H1 (cell line): ENCODE results near the gene SHISA6. TPM values are rescaled to one million over a fixed set of nuclear protein-coding genes. Genes with fewer than 3 reads are reported as not detected.
"Not testable (repeated sequence)": the region's sequence is repeated elsewhere in the genome, so short reads cannot be mapped to it uniquely, and the experiment has no call there.

Experiments used
- CTCF ChIA-PET: fragments of 300-600 bp; sonication (Branson Sonifier 250); formaldehyde crosslinking; loops from one replicate; lab custom pipeline; 2021; ENCODE audit not compliant: partially characterized antibody; lab: Charles Lee
- POLR2A ChIA-PET: fragments of 300-600 bp; sonication (Branson Sonifier 250); formaldehyde crosslinking; loops from one replicate; lab custom pipeline; 2021; ENCODE audit warnings: inconsistent platforms; ENCODE audit not compliant: partially characterized antibody; lab: Charles Lee
- DNase-seq, 2 experiments: peaks; one replicate each; pipeline versions ENCODE4 v3.0.0 to v3.0.0-alpha.2; 2010 to 2022; ENCODE audit warnings: low spot score in 2 of 2, low read depth in 1 of 2, mixed read lengths in 1 of 2
- FAIRE-seq: peaks from 2 replicates; lab custom pipeline; 2011; peaks lifted over from hg19 to GRCh38; lab: Jason Lieb, UNC
- H2AFZ ChIP-seq: 2 replicates; pipeline ENCODE4 v1.8.1; 2012; ENCODE audit warnings: low read length, inconsistent platforms
- H2AK5ac ChIP-seq: 2 replicates; pipeline ENCODE4 v1.6.1; 2013; ENCODE audit warnings: low read depth, low read length
- H2BK120ac ChIP-seq: replicated peaks from 2 replicates; pipeline ENCODE3; 2013; ENCODE audit warnings: low read depth, low read length, inconsistent platforms
- H2BK12ac ChIP-seq: 2 replicates; pipeline ENCODE4 v1.6.1; 2013; ENCODE audit warnings: low read depth, low read length
- H2BK15ac ChIP-seq: 2 replicates; pipeline ENCODE4 v1.6.1; 2013; ENCODE audit warnings: low read length
- H2BK20ac ChIP-seq: 2 replicates; pipeline ENCODE4 v1.6.1; 2013; ENCODE audit warnings: low read length
- H2BK5ac ChIP-seq: 2 replicates; pipeline ENCODE4 v1.6.1; 2013; ENCODE audit warnings: low read depth, low read length
- H3K14ac ChIP-seq: 2 replicates; pipeline ENCODE4 v1.6.1; 2013; ENCODE audit warnings: inconsistent platforms; ENCODE audit not compliant: insufficient read length
- H3K18ac ChIP-seq: 2 replicates; pipeline ENCODE4 v1.6.1; 2013; ENCODE audit warnings: low read length; ENCODE audit errors: extremely low read depth
- H3K23ac ChIP-seq: 2 replicates; pipeline ENCODE4 v1.6.1; 2013; ENCODE audit warnings: inconsistent platforms; ENCODE audit not compliant: insufficient read length
- H3K23me2 ChIP-seq: 2 replicates; pipeline ENCODE4 v1.6.1; 2013; ENCODE audit warnings: low read depth, low read length
- H3K27ac ChIP-seq: 2 replicates; pipeline ENCODE4 v1.6.1; 2011; ENCODE audit warnings: low read depth, low read length, inconsistent platforms
- H3K27me3 ChIP-seq, 4 experiments: replicated peaks in 1 of 4; 1 replicate in 1 of 4; 2 replicates in 3 of 4; pipeline versions ENCODE4 v1.6.1 to v1.8.1; 2011 to 2013; ENCODE audit warnings: low read length in 3 of 4, mild to moderate bottlenecking in 3 of 4, inconsistent platforms in 2 of 4, mixed read lengths in 2 of 4, moderate library complexity in 1 of 4; ENCODE audit not compliant: control insufficient read depth in 3 of 4, insufficient read depth in 3 of 4; ENCODE audit errors: extremely low read depth in 1 of 4
- H3K36me3 ChIP-seq, 4 experiments: 2 replicates each; pipeline versions ENCODE4 v1.6.1 to v1.8.1; 2011 to 2013; ENCODE audit warnings: mild to moderate bottlenecking in 4 of 4, low read length in 3 of 4, moderate library complexity in 2 of 4, control low read depth in 1 of 4, inconsistent platforms in 1 of 4; ENCODE audit not compliant: insufficient read depth in 4 of 4, control insufficient read depth in 2 of 4
- H3K4ac ChIP-seq: replicated peaks from 2 replicates; pipeline ENCODE3; 2013; ENCODE audit warnings: low read length, low read depth, mixed read lengths, inconsistent platforms; ENCODE audit not compliant: insufficient read length
- H3K4me1 ChIP-seq, 4 experiments: replicated peaks in 1 of 4; 1 replicate in 1 of 4; 2 replicates in 3 of 4; pipeline versions ENCODE4 v1.6.1 to v1.8.1; 2011 to 2013; ENCODE audit warnings: low read length in 3 of 4, inconsistent platforms in 2 of 4, mixed read lengths in 1 of 4; ENCODE audit not compliant: insufficient read depth in 4 of 4, control insufficient read depth in 3 of 4
- H3K4me2 ChIP-seq, 2 experiments: 2 replicates each; pipeline versions ENCODE4 v1.6.1 to v1.8.1; 2011 to 2013; ENCODE audit warnings: low read depth in 2 of 2, low read length in 2 of 2, control low read depth in 1 of 2, inconsistent platforms in 1 of 2, mild to moderate bottlenecking in 1 of 2; ENCODE audit not compliant: insufficient read depth in 1 of 2
- H3K4me3 ChIP-seq, 4 experiments: fragments of 200-600, 300-600 bp in 1 of 4; sonication (generic), shearing (Covaris generic), sonication (Bioruptor Twin) in 1 of 4; 2 replicates each; pipeline versions ENCODE4 v1.5.1 to v1.8.1; 2011 to 2016; ENCODE audit warnings: low read length in 4 of 4, low read depth in 3 of 4, control low read depth in 2 of 4, inconsistent platforms in 2 of 4, mild to moderate bottlenecking in 2 of 4, mixed read lengths in 1 of 4, moderate library complexity in 1 of 4; ENCODE audit not compliant: insufficient read depth in 2 of 4; ENCODE audit errors: extremely low read depth in 1 of 4
- H3K56ac ChIP-seq: replicated peaks from 2 replicates; pipeline ENCODE3; 2013; ENCODE audit warnings: low read depth, mild to moderate bottlenecking, mixed read lengths, low read length, inconsistent platforms; ENCODE audit not compliant: insufficient read length
- H3K79me1 ChIP-seq: 2 replicates; pipeline ENCODE4 v1.6.1; 2013; ENCODE audit warnings: low read depth, low read length, control low read depth
- H3K79me2 ChIP-seq, 2 experiments: 2 replicates each; pipeline versions ENCODE4 v1.6.1 to v1.8.1; 2012 to 2013; ENCODE audit warnings: low read length in 2 of 2, mild to moderate bottlenecking in 2 of 2, inconsistent platforms in 1 of 2; ENCODE audit not compliant: insufficient read depth in 2 of 2, control insufficient read depth in 1 of 2
- H3K9ac ChIP-seq, 4 experiments: replicated peaks in 1 of 4; 1 replicate in 1 of 4; 2 replicates in 3 of 4; pipeline versions ENCODE4 v1.6.1 to v1.8.1; 2011 to 2013; ENCODE audit warnings: low read depth in 3 of 4, low read length in 3 of 4, control low read depth in 2 of 4, mild to moderate bottlenecking in 2 of 4, moderate library complexity in 2 of 4, inconsistent platforms in 1 of 4; ENCODE audit errors: extremely low read depth in 1 of 4
- H3K9me3 ChIP-seq, 2 experiments: 2 replicates each; pipeline versions ENCODE4 v1.6.1 to v1.8.1; 2012 to 2013; ENCODE audit warnings: mild to moderate bottlenecking in 2 of 2, moderate library complexity in 2 of 2, control low read depth in 1 of 2, inconsistent platforms in 1 of 2, low read depth in 1 of 2, low read length in 1 of 2, mixed read lengths in 1 of 2; ENCODE audit not compliant: insufficient read depth in 2 of 2
- H4K20me1 ChIP-seq, 2 experiments: replicated peaks in 1 of 2; 2 replicates each; pipeline versions ENCODE3 to v1.8.1; 2011 to 2013; ENCODE audit warnings: inconsistent platforms in 2 of 2, low read length in 2 of 2, mild to moderate bottlenecking in 1 of 2; ENCODE audit not compliant: insufficient read depth in 2 of 2, control insufficient read depth in 1 of 2
- H4K5ac ChIP-seq: 2 replicates; pipeline ENCODE4 v1.6.1; 2013; ENCODE audit warnings: low read length, low read depth, mixed read lengths, inconsistent platforms; ENCODE audit not compliant: insufficient read length
- H4K8ac ChIP-seq: 2 replicates; pipeline ENCODE4 v1.8.0; 2013; ENCODE audit warnings: mild to moderate bottlenecking, moderate library complexity, low read length, inconsistent platforms; ENCODE audit not compliant: insufficient read depth; ENCODE audit errors: extremely low read depth
- H4K91ac ChIP-seq: replicated peaks from 2 replicates; pipeline ENCODE3; 2013; ENCODE audit warnings: low read length, mixed read lengths, inconsistent platforms; ENCODE audit not compliant: insufficient read length
- whole genome bisulfite sequencing, 2 experiments: shearing (Covaris generic) in 1 of 2; methylation state at CpG; one replicate each; pipeline versions ENCODE4 v1.1.6 to v1.1.7; 2013 to 2015; ENCODE audit warnings: low lambda C conversion rate in 2 of 2, mixed read lengths in 2 of 2, inconsistent platforms in 1 of 2, low coverage in 1 of 2, missing lambda C conversion rate in 1 of 2; ENCODE audit not compliant: insufficient replicate concordance in 2 of 2, insufficient coverage in 1 of 2, insufficient read length in 1 of 2; ENCODE audit errors: extremely low coverage in 1 of 2, missing lambda C conversion rate in 1 of 2; 5-methylcytosine and 5-hydroxymethylcytosine counted together
- polyA plus RNA-seq, 7 experiments: library from polyadenylated mRNA; depleted of rRNA in 3 of 7; stranded (reverse) in 5 of 7; unstranded in 2 of 7; fragments of >200 nt in 5 of 7; fragments of 200-250 nt in 2 of 7; gene quantifications; 1 replicate in 5 of 7; 2 replicates in 1 of 7; 4 replicates in 1 of 7; pipeline versions ENCODE4 v1.2.1 to v1.2.3, GENCODE V29; 2011 to 2013; ENCODE audit warnings: missing spikeins in 2 of 7, mixed read lengths in 2 of 7
- total RNA-seq: library from RNA; stranded (reverse); fragmentation: NEBNext Ultra II Directional; extraction: Animal tissue kit (Norgen Biotek cat#: 25700); gene quantifications from 2 replicates; pipeline ENCODE4 v1.2.1, GENCODE V29; 2021

SHISA6 gene
- total and polyA plus RNA-seq, 2 of the 8 experiments (the other 6 are each of a cell fraction or from before 2014, with no cell fraction given) = 2.9 to 4.8 TPM

DNA sequence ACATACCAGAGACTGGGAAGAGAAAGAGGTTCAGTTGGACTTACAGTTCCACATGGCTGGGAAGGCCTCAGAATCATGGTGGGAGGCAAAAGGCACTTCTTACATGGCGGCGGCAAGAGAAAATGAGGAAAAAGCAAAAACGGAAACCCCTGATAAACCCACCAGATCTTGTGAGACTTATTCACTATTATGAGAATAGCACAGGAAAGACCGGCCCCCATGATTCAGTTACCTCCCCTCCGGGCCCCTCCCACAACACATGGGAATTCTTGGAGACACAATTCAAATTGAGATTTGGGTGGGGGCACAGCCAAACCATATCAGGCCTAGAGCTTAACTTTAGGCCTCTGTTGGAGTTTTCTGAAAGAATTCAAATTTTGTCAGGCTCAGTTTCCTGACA is 60.9 kb downstream of the SHISA6 start:
- H3K27me3 ChIP-seq, H2BK20ac ChIP-seq, H3K36me3 ChIP-seq, H4K91ac ChIP-seq, H3K9ac ChIP-seq, H4K5ac ChIP-seq, H3K4me1 ChIP-seq, H2BK120ac ChIP-seq, H3K4me3 ChIP-seq, H3K27ac ChIP-seq, H3K23ac ChIP-seq, H2BK12ac ChIP-seq, H3K23me2 ChIP-seq, H3K18ac ChIP-seq, H2AFZ ChIP-seq, H2BK5ac ChIP-seq, H3K14ac ChIP-seq, H4K8ac ChIP-seq, FAIRE-seq, H2BK15ac ChIP-seq, H3K9me3 ChIP-seq, H3K4ac ChIP-seq, H3K56ac ChIP-seq, H3K79me2 ChIP-seq, H4K20me1 ChIP-seq, POLR2A ChIA-PET, DNase-seq, H2AK5ac ChIP-seq, H3K79me1 ChIP-seq, H3K4me2 ChIP-seq: not testable (repeated sequence)
- WGBS, 2 experiments = 89% methylated on average over 4 of the region's 5 CpGs; no CpG with 5 or more reads in 1 of the 2 experiments
- CTCF ChIA-PET = interaction anchor here (1.1 to 5.7 kb wide), 3 partner anchors 15 to 425 kb away, joined by 4 to 48 read pairs (median 4); no protein-coding TSS in a partner anchor
